Activated CD4-positive, CD25-positive, alpha-beta regulatory T cell treated with anti-CD3 and anti-CD28 coated beads, Interleukin-2, amount 50 U/mL, for 16 hours (primary cell): ENCODE data around the gene ASAP2.

Source experiments
- DNase-seq: peaks from one replicate; pipeline ENCODE4 v3.0.0-alpha.2; 2020; ENCODE audit warnings: low read depth, low spot score

Gene ASAP2

GRCh38 chr2:9205963-9206948 is at the start of gene ASAP2:
Gene ASAP2 (plus strand): TSS chr2:9206812. CDS start chr2:9207105, 293 bp downstream.
- no peak for DNase-seq

GRCh38 chr2:9158786-9159779 is 47.5 kb upstream of the ASAP2 start:
- DNase-seq: no peak

- DNase-seq: no peak
Observed at GRCh38 chr2:9160732-9161131, 45.9 kb upstream of the ASAP2 start.

GRCh38 chr2:9162841-9163240 is 43.8 kb upstream of the ASAP2 start:
- no peak for DNase-seq

- DNase-seq: no peak
Observed at GRCh38 chr2:9163306-9164111, 43.1 kb upstream of the ASAP2 start.

GRCh38 chr2:9164112-9164608 is 42.5 kb upstream of the ASAP2 start:
- no peak for DNase-seq

GRCh38 chr2:9165625-9166024 is 41.0 kb upstream of the ASAP2 start:
- no peak for DNase-seq

- DNase-seq: no peak
Observed at GRCh38 chr2:9166579-9167377, 39.8 kb upstream of the ASAP2 start.

GRCh38 chr2:9167718-9168657 is 38.6 kb upstream of the ASAP2 start:
- no peak for DNase-seq

GRCh38 chr2:9168821-9169221 is 37.8 kb upstream of the ASAP2 start:
- DNase-seq: no peak

GRCh38 chr2:9169349-9170107 is 37.1 kb upstream of the ASAP2 start:
- DNase-seq: no peak

- no peak for DNase-seq
Observed at GRCh38 chr2:9170458-9171130, 36.0 kb upstream of the ASAP2 start.

- DNase-seq: no peak
Observed at GRCh38 chr2:9174771-9175437, 31.7 kb upstream of the ASAP2 start.

- DNase-seq: no peak
Observed at GRCh38 chr2:9178110-9178903, 28.3 kb upstream of the ASAP2 start.

GRCh38 chr2:9178904-9179571 is 27.6 kb upstream of the ASAP2 start:
- no peak for DNase-seq
